M059J (cell line): ENCODE data around the gene ATRIP. TPM values are rescaled to one million over a fixed set of nuclear protein-coding genes. Genes with fewer than 3 reads are reported as not detected.
A peak's percentile ranks its signal among the peaks of the same experiment; 100 is the strongest.

ENCODE experiments used
- DNase-seq: peaks from one replicate; pipeline ENCODE4 v3.0.0-alpha.2; 2012; ENCODE audit warnings: low read depth
- total RNA-seq: library from RNA; depleted of rRNA; stranded (reverse); fragments of >200 nt; shearing (Covaris generic); gene quantifications from 2 replicates; pipeline ENCODE4 v1.2.3, GENCODE V29; 2014

The ATRIP gene
- total RNA-seq, 1 experiment from 2014 or later, result 7.2 TPM

- no peak for DNase-seq
These were observed 23.2 kb upstream of the ATRIP start for GRCh38 chr3:48423241-48423882.

- DNase-seq, result no peak
These were observed 22.4 kb upstream of the ATRIP start for GRCh38 chr3:48423883-48424695.

DNA sequence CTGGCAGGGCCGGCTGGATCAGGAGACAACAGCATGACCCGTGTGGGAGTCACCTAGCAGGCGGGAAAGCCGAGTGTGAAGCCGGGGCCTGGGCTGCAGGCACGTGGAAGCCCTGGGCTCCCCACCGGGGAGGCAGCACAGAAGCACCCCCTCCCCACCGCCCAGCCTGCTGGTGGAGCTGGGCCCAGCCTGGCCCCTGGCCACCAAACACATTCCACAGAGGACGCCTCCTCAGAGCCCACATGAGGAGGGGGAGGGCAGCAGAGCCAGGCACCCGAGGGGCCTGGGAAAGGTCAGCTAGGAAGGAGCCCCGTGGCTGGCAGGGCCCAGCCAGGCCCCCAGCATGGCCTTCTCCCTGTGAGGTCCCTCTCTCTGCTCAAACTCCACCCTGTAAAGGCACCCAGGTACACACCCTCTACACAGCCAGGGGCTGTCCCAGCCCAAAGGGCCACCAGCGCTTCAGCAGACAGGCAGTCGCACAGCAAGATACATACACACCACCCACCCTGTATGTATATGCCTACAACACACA, 21.2 kb upstream of the ATRIP start:
- DNase-seq, result no peak

- DNase-seq, result no peak
These were observed 20.1 kb upstream of the ATRIP start for GRCh38 chr3:48426401-48426909.

- DNase-seq, result no peak
These were observed 19.4 kb upstream of the ATRIP start for GRCh38 chr3:48426944-48427629.

DNA sequence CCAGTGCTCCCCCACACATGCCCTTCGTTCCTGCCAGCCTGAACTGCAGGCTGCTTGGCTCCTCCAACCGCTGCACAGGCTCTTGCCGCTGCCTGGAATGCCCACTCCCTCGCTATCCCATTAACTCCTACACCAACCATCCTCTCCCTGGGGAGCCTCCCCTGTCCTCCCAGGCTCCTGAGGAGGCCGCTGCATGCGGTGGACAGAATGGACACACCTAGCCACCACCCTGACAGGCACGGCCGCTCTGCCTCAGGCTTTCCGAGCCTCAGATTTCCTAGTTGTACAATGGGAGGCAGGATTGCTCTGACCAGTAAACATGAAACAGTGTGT, 18.9 kb upstream of the ATRIP start:
- no peak for DNase-seq

DNA sequence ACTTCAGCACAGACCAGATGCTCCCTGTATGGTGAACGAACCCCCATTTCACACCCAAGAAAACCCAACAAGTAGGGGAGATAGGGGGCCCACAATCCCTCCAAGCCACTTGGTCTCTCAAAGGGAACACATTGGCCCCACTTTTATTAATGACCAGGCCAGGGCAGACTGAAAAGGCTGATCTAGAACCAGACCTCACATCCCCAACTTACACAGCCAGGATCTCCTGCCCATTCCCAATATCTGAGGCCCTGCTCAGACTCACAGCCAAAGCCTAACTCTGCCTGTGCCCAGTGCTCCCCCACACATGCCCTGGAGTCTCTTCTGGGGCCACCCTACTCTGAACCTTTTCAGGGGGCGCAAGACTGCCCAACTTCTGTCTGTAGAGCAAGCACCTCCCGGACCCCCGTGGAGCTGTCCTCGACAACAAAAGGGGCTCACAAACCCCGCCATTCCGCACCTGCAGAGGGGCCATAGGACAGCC, 18.4 kb upstream of the ATRIP start:
- DNase-seq, result no peak

GRCh38 chr3:48428572-48429316, 17.8 kb upstream of the ATRIP start:
- DNase-seq, result no peak

DNA sequence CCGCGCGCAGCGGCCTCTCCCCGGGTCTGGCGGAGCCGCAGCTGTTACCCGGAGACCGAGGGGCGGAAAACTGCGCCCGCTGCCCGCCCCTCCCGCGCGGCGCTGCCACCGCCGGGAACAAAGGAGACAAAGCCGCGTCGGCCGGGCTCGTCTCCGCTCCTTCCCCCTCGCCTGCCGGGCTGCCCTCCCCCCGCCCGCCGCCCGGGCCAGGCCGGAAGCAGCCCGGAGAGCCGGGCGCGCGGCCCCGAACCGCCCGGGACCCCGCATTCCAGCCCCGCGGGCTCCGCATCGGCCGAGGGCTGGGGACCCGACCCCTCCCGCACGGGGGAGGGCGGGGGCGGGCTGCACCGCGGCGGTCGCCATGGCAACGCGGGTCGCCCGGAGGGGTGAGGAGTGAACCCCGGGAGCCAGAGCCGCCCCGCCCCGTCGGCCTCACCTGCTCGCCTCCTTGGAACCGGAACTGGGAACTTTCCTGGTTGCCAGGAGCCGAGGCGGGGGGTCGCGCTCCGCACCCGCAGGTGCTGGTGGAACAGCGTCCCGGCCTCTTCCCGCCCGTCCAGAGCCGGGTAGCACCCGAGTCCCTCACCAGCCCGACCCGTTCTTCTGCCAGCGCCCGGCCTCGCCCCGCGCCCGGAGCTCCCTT, 17.1 kb upstream of the ATRIP start:
- peak; percentile 43 for DNase-seq

GRCh38 chr3:48429960-48430707, 16.4 kb upstream of the ATRIP start, which contains the start of gene PLXNB1:
Gene PLXNB1, minus strand, starts transcription at chr3:48430086. Its CDS starts 5,475 bp downstream, at chr3:48424611.
- peak; percentile 64 for DNase-seq

DNA sequence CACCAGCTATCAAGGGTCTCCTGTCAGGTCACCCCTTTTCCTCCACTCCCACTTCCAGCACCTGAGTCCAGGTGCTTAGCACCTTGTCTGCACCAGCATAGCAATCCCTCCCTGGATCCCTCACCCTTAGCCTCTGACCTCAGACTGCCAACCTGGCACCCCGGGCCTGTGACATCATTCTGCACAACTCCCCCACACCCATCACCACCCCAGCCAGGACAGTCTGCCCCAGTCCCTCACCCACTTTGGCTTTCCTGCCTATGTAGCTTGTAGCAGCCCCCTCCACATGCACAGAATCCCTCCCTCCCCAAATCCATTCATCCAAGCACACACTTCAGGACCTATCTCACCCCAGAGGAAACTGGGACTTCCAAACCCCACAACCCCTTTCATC, 15.8 kb upstream of the ATRIP start:
- no peak for DNase-seq

GRCh38 chr3:48431224-48432029, 15.1 kb upstream of the ATRIP start:
- DNase-seq, result no peak

DNA sequence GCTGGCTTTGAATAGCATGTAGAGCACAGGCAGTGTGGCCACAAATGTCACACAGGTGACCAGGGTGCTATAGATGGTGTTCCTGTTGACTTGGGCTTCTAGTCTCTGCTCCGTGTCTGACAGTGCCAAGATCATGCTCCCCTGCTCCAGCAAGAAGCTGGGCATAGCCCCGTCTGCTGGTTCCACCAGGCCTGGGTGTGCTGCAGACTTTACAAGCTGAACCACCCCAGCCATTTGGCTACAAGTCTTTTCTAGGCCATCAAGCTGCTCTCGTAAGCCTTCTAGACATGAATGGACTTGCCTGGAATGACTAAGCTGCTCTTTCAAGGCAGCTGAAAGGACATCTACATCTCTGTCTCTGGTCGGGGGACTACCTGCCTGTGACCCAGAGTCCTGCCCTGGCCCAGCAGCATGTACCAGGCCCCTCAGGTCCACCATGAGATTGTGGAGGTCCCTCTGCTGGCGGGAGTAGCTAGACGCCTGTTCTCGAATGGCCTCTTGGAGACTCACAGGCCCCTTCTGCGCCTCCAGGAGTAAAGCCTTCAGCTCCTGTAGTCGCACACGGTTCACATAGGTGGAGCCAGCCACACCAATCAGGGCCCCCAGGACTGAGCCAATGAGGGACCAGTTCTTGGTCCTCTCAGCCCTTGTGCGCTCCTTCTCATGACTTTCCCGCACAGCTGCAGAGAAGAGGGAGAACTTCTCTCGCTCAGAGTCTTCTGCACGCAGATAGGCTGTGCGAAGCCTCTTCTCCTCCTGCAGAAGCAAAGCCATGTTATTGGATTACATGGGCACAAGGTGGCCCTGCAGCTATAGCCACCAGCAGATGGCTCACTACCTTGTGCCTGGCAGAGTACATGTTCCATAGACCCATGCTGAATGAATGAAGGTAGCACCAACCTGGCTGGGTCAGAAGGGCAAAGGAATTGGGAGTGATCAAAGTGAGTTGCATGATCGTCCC, 13.8 kb upstream of the ATRIP start:
- no peak for DNase-seq

GRCh38 chr3:48433472-48434118, 12.9 kb upstream of the ATRIP start:
- DNase-seq, result no peak

DNA sequence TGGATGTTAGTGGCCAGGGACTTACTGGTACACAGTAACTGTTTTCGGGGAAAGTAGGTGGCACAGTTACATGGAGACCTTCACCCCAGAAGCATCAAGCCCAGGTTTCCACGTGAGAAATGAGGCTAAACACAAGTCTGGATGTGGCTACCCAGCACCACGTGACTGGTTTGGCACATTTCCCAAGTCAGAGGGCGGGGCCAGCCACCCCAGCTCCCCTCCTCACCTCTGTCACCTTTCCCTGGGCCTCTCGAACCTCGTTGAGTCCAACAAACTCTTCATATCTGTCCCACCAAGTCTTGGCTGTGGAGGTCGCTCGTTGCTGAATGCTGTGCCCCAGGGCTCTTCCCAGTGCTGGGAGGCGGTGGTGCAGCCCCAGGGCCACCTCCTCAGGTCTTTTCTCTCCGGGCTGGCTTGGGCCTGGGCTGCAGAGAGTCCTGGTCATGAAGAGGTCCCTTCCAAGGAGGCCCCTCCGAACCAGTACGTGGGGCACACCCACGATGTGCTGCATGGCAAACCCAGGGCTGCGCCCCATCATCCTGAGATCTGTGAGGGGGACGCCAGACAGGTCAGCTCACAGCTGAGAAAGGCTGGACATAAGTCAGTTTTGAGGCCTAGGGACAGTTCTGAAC, 11.8 kb upstream of the ATRIP start:
- DNase-seq, result no peak

GRCh38 chr3:48435223-48435595, 11.3 kb upstream of the ATRIP start:
- no peak for DNase-seq

GRCh38 chr3:48435774-48436476, 10.6 kb upstream of the ATRIP start:
- DNase-seq, result peak; percentile 69
